ENCODE results near the gene RNF31.

RNF31 gene

DNA sequence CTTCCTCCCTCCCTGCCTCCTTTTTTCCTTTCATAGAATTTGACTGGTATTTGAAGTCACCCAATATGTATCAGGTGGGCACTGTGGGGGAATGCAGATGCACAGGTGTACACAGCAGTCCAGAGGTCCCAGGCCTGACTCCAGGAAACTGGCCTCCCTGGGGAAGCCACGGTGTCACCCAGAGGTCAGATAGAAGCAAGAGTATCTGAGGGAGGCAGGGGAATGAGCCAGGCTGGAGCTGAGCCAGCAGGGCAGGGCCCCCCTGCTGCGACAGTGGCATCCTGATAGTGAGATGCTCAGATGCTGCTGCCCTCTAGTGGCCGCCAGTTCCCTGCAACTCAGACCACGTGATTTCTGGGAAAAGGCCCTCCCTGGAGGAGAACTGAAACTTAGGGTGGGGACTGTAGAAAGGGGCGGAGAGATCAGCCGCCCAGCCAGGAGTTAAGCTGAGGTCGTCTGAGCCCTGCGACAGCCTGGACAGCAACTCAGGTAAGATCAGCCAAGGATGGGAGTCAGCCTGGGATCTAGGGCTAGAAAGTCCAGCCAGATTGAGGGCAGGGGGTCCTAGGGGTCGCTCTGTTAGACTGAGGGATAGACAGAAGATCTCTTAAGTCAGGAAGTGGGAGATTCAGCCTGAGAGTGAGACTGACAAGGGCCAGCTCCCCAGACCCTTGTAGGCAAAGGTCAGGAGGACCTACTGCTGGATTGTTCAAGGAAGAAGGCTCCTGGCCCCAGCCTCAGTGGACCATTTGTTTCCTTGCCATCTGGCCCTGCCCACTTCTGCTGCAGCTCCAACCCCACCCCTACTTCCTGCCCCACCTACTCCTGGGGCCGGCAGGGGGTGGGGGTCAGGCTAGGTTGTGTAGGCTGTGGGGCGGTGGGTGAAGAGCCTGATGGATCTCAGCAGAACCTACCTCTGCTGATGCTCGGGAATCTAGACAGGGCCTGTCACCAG, 13.8 kb downstream of the RNF31 start, which contains the start of gene IRF9:
TSS of gene IRF9 (plus strand) at position 416 of the 955 bp plus-strand sequence. CDS start 880 bp downstream, outside the sequence.
- peak; percentile 94 for DNase-seq

DNA sequence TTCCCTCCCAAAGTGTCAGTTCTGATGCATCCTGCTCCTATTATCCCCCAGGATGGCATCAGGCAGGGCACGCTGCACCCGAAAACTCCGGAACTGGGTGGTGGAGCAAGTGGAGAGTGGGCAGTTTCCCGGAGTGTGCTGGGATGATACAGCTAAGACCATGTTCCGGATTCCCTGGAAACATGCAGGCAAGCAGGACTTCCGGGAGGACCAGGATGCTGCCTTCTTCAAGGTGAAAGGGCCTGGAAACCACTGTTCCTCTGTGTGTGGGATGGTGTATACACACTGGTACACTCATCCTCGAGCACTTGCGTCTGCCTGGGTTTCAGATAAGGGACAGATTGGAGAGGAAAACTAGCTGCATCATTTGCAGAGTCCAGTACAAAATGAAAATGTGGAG, 14.8 kb downstream of the RNF31 start:
- DNase-seq: no peak

DNA sequence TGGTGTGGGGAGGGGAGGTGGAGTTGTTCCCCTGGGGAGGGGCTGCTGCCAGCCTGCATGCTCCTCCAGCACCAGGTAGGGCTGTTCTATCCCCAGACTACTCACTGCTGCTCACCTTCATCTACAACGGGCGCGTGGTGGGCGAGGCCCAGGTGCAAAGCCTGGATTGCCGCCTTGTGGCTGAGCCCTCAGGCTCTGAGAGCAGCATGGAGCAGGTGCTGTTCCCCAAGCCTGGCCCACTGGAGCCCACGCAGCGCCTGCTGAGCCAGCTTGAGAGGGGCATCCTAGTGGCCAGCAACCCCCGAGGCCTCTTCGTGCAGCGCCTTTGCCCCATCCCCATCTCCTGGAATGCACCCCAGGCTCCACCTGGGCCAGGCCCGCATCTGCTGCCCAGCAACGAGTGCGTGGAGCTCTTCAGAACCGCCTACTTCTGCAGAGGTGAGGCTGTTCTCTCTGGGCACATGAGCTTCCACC, 17.3 kb downstream of the RNF31 start:
- DNase-seq: no peak

- DNase-seq: no peak
Measured at GRCh38 chr14:24165785-24166184, 18.5 kb downstream of the RNF31 start.

- no peak for DNase-seq
Measured at GRCh38 chr14:24167469-24168114, 20.3 kb downstream of the RNF31 start.

DNA sequence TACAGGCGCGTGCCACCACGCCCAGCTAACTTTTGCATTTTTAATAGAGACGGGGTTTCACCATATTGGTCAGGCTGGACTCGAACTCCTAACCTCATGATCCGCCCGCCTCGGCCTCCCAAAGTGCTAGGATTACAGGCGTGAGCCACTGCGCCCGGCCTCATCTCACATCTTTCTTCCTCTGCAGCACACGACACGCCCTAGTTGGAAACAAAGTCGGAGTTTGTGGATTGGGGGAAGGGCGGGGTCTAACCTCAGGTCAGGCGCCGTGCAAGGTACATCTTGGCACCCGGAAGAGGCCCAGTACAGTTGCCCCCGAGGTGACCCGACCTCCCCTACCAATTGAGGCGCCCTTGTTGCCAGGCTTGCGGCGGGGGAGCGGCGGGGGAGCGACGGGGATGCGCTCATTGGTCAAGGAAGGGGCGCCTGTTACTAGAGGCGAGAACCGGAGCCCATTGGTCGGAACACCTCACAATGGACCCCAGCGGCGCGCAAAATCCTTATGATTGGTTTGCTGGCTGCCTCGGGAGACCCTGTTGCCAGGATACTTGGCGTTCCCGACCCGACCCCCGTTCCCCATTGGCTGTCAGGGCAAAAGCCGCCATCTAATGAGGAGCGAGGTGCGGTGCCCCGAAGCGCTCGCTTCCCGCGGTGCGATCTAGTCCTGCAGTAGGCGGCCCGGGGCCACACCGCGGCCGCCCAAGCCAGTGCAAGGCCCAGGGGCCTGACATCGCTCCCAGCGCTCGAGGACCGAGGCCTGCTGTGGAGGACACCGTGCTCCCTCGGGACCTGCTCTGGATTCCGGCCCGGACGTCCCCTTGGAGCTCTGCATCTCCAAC, 24.3 kb downstream of the RNF31 start, which contains the start of gene REC8:
TSS of gene REC8 (plus strand) at position 659 of the 839 bp plus-strand sequence. CDS start 473 bp downstream, outside the sequence.
- no peak for DNase-seq

DNA sequence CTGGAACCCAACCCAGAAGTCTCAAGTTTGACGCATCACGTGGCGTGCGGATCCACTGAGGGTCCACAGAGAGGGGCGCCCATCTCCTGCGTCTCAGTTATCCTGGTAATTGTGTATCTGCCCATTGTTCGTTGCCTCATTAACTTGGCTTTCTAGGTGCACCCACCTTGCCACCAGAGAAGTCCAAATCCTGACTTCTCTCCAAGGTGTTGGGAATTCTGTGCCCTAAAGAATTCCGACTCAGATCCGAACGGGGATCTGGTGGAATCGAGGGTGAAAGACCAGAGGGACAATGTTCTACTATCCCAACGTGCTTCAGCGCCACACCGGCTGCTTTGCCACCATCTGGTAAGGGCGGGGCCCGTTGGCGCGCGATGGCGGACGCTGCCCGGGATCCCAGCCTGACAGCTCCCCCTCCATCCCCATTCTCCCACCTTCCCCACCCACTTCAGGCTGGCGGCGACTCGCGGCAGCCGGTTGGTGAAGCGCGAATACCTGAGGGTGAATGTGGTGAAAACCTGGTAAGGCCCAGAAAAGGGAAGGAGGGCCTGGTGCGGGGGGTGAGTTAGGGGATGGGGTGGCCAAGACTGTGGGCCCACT, 25.1 kb downstream of the RNF31 start:
- DNase-seq: no peak

GRCh38 chr14:24172871-24173281, 25.6 kb downstream of the RNF31 start:
- no peak for DNase-seq

DNA sequence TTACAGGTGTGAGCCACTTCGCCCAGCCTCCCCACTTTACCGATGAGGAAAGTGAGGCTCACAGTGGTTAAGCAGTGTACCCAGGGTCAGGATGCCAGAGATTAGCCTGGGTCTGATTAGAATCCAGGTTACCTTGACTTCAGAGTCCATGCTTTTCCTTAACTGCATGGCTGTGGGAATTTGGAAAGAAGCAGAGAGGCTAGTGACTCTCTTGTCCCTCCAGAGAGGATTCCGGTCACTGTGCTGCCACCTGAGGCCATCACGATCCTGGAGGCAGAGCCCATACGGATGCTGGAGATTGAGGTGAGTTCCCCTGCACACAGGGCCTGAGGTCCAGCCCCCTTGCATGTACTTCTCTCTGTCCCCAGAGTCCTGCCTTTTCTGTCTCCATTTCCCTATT, 29.3 kb downstream of the RNF31 start:
- no peak for DNase-seq

- DNase-seq: no peak
Measured at GRCh38 chr14:24177041-24177825, 29.9 kb downstream of the RNF31 start.

DNA sequence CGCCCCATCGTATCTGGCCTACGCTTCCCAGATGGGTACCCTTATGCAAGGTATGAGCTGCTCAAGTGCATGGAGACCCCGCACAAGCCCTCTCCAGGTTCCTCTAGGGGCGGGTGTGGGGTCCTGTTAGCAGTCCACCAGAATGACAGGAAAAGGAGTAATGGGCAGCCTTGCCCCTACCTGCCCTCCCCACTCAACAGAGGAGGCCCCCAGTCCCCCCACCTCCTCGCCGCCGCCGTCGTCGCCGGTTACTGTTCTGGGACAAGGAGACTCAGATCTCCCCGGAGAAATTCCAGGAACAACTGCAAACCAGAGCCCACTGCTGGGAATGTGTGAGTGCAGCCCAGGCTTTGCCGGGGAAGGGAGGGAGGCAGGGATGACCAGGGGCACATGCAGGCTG, 30.6 kb downstream of the RNF31 start:
- DNase-seq: no peak

GRCh38 chr14:24178399-24179178, 31.3 kb downstream of the RNF31 start:
- no peak for DNase-seq

DNA sequence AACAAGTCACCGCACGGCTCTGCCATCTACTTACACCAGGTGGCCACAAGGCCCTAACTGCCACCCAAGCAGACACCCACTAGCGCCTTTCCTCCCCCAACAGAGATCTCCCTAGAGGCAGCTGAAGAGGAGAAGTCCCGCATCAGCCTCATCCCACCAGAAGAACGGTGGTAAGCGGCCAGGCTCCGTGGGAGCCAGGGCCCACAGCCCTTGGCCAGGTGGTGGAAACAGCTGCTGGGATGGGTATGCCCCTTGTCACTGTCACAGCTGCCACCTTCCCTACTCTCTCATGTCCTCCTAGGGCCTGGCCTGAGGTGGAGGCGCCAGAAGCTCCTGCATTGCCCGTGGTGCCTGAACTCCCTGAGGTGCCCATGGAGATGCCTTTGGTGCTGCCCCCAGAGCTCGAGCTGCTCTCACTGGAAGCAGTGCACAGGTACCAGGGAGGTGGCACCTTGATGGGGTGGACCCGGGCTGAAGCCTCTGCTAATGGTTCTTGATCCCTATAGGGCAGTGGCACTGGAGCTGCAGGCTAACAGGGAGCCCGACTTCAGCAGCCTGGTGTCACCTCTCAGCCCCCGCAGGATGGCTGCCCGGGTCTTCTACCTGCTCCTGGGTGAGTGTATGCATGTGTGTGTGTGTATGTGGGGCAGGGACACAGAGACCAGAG, 32.1 kb downstream of the RNF31 start:
- no peak for DNase-seq

DNA sequence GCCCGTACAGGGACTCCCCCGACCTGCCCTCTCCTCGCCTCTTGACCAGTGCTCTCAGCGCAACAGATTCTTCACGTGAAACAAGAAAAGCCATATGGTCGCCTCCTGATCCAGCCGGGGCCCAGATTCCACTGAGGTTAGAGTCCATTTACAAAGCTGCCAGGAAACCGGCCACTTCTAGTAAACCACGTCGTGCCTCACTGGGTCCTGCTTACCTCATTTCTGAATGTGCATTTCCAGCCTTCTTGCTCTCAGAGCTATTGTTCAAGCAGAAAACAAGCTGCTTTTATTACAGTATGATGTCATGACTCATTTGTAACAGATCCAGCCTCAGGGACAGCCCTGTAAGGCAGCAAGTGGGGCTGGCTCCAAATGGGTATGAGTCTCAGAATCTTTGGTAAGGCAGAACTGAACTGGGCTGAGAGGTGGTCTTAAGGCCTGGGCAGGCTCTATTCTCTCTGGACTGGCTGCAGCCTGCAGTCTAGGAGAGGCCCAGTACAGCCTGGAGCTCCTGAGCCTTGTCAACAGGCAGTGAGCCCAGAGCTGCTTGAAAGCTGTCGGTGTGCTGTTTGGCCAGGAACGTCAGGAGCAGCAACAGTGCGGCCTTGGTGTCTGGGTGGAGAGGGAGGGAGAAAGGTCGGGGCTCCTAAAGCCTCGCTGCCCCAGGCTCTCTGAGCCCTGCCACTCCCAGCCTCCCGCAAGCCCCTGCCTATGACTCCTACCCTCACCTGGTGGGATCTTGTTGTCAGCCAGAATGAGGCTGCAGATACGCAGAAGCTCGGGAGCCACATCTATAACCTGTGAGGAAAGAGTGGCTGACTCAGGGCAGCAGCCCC, 32.9 kb downstream of the RNF31 start:
- DNase-seq: no peak

- DNase-seq: no peak
Measured at GRCh38 chr14:24181371-24182077, 34.2 kb downstream of the RNF31 start.

DNA sequence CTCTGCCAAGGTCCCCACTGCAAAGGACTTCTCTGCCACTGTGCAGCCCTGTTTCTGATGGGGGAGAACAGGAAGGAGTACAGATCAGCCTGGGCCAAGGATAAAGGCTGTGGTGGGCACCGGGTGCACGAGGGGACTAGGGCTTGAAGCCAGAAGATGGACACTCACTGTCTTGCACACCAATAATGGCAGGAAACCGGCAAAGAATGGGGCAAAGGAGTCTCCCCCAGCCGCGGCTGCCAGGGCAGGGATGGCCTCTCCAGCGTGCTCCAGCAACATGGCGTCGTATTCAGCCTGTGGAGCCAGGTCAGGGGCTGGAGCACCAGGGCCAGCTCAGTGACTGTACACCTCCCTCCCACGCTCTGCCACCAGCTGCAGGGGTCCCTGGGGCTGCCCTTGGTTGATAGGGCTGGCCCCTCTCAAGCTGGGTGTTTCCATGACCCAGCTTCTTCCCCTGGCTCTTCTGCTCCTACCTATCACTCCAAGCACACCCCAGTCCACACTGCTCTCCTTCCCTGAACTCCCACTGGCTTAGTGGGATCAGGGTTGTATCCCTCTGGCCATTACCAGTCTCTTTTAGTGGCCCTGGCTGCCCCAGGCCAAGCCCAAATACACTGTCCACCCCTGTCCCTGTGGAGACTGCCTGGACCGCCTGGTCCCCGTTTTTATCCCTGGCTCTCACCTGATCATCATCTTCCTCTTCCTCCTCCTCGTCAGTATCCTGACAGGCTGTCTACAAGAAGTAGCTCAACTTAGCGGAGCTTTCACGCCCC, 35.0 kb downstream of the RNF31 start:
- no peak for DNase-seq

DNA sequence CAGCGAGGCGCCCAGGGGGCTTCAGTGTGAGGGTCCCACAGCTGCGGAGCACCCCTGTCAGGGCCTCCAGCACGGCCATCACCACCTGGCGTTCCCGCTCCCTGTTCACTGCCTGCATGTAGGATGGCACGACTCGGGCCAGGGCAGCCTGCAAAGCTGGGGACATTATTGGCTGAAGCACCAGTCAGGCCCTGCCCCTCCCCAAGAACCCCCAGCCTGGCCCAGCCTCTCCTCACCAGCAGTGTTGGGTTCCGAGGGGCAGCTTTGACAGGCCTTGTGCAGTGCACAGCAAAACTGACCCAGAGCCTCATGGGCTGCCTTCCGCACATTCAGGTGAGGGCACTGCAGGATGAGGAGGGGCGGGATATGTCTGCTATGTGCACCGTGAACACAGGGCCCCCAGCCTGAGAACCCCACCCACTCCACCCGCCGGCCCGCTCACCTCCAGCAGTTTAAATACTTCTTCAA, 35.8 kb downstream of the RNF31 start:
- DNase-seq: no peak
